Ovary (tissue), 3 donors: ENCODE measurements around the gene CDKL2.

ENCODE experiments used
- CTCF ChIP-seq, 3 donors: fragments of 450-650 bp in 2 of 3; fragments of 200-600 bp in 1 of 3; IDR thresholded peaks; one replicate each; pipeline versions ENCODE4 v1.5.1 to v1.8.0; 2016 to 2022; ENCODE audit warnings: antibody characterized with exemption in 3 of 3, mild to moderate bottlenecking in 1 of 3
- EP300 ChIP-seq: sonication (generic); formaldehyde crosslinking; IDR thresholded peaks from one replicate; pipeline ENCODE4 v1.6.1; 2017; ENCODE audit warnings: antibody characterized with exemption
- POLR2A ChIP-seq: fragments of 450-650 bp; IDR thresholded peaks from one replicate; pipeline ENCODE4 v1.6.1; 2017; ENCODE audit warnings: antibody characterized with exemption, mild to moderate bottlenecking, moderate library complexity
- donor health status: DM: no; HTN: no; CAD: no.

GRCh38 chr4:75629239-75629638 lies 1.1 kb downstream of the CDKL2 start:
- no peak for TF ChIP-seq EP300
- no peak for TF ChIP-seq CTCF (IDR thresholded peaks at IDR 0.05)
- no peak for TF ChIP-seq POLR2A
